Right renal pelvis (tissue), 4 donors: ENCODE data around the gene FGF3. TPM values are rescaled to one million over a fixed set of nuclear protein-coding genes. Genes with fewer than 3 reads are reported as not detected.
"Not testable (repeated sequence)": the region's sequence is repeated elsewhere in the genome, so short reads cannot be mapped to it uniquely, and the experiment has no call there.

Source experiments
- DNase-seq, 4 donors: peaks; one replicate each; pipeline ENCODE4 v3.0.0-alpha.2; 2013; ENCODE audit warnings: low read depth in 4 of 4, low spot score in 3 of 4, missing footprints in 1 of 4
- polyA plus RNA-seq, 4 donors: library from polyadenylated mRNA; unstranded; fragments of 120-200 nt; gene quantifications; one replicate each; pipeline ENCODE4 v1.2.1, GENCODE V29; 2013; ENCODE audit not compliant: insufficient read length in 4 of 4

FGF3 gene
- polyA plus RNA-seq, 4 donors, result not detected

GRCh38 chr11:69774354-69775162 lies 44.7 kb downstream of the FGF3 start:
- DNase-seq, result no peak

GRCh38 chr11:69773626-69774353 lies 45.4 kb downstream of the FGF3 start:
- no peak for DNase-seq

GRCh38 chr11:69771466-69771865 lies 47.8 kb downstream of the FGF3 start:
- DNase-seq, result no peak

GRCh38 chr11:69770540-69770939 lies 48.7 kb downstream of the FGF3 start:
- DNase-seq, result no peak

- DNase-seq, result no peak
Observed at GRCh38 chr11:69765498-69765995, 53.7 kb downstream of the FGF3 start.

GRCh38 chr11:69764918-69765317 lies 54.3 kb downstream of the FGF3 start:
- DNase-seq, result not testable (repeated sequence)

- DNase-seq, result no peak
Observed at GRCh38 chr11:69760319-69760718, 58.9 kb downstream of the FGF3 start.

Other genes with a start within 250 kb of the FGF3 start
- gene CCND1, start 178.3 kb downstream of the FGF3 start, polyA plus RNA-seq, result 100 to 1,000 TPM; 133 to 171 (median 157) TPM
- 10 to 100 TPM; 18.0 to 24.2 (median 21.0) TPM for gene LTO1, start 144.1 kb downstream of the FGF3 start, polyA plus RNA-seq
- 1 to 10 TPM in 2 of 4 donors, under 1 TPM in 2; 0.62 to 1.7 (median 1.1) TPM for gene FGF19, start 115.4 kb downstream of the FGF3 start, polyA plus RNA-seq
- gene FGF4, start 44.1 kb downstream of the FGF3 start, polyA plus RNA-seq, result under 1 TPM in 1 of 4 donors, not detected in 3; 0.03 TPM